Esophagus muscularis mucosa (tissue), 4 donors: Measurements from ENCODE around the gene IFIT1B.

ENCODE experiments used
- CTCF ChIP-seq, 3 experiments: fragments of 200-600 bp in 2 of 3; fragments of 450-650 bp in 1 of 3; sonication (generic) in 2 of 3; IDR thresholded peaks; one replicate each; pipeline ENCODE4 v1.5.1; 2017 to 2019; ENCODE audit warnings: antibody characterized with exemption in 3 of 3, mild to moderate bottlenecking in 2 of 3, moderate library complexity in 1 of 3
- EP300 ChIP-seq: sonication (generic); formaldehyde crosslinking; IDR thresholded peaks from one replicate; pipeline ENCODE4 v1.6.1; 2017; ENCODE audit warnings: antibody characterized with exemption
- POLR2A ChIP-seq: fragments of 450-650 bp; IDR thresholded peaks from one replicate; pipeline ENCODE4 v1.6.1; 2017; ENCODE audit warnings: antibody characterized with exemption, moderate library complexity, mild to moderate bottlenecking, low read depth
- POLR2AphosphoS5 ChIP-seq, 2 donors: sonication (generic); formaldehyde crosslinking; IDR thresholded peaks; one replicate each; pipeline ENCODE4 v1.6.1; 2017; ENCODE audit warnings: antibody characterized with exemption in 2 of 2

- TF ChIP-seq CTCF (IDR thresholded peaks at IDR 0.05) (no peak), POLR2A (no peak), POLR2AphosphoS5 (IDR thresholded peaks at IDR 0.05) (no peak), EP300 (no peak)
Measured at GRCh38 chr10:89374713-89375141, 3.1 kb upstream of the IFIT1B start.
